HG02623 (cell line): ENCODE data around the gene STX5.
"Not testable (repeated sequence)": the region's sequence is repeated elsewhere in the genome, so short reads cannot be mapped to it uniquely, and the experiment has no call there.

ENCODE experiments used
- ATAC-seq: cut with Tn5 transposase; IDR thresholded peaks from one replicate; pipeline ENCODE4 v1.9.1; 2021; ENCODE audit warnings: moderate library complexity; ENCODE audit not compliant: unreplicated experiment

The STX5 gene, protein sequence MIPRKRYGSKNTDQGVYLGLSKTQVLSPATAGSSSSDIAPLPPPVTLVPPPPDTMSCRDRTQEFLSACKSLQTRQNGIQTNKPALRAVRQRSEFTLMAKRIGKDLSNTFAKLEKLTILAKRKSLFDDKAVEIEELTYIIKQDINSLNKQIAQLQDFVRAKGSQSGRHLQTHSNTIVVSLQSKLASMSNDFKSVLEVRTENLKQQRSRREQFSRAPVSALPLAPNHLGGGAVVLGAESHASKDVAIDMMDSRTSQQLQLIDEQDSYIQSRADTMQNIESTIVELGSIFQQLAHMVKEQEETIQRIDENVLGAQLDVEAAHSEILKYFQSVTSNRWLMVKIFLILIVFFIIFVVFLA

DNA sequence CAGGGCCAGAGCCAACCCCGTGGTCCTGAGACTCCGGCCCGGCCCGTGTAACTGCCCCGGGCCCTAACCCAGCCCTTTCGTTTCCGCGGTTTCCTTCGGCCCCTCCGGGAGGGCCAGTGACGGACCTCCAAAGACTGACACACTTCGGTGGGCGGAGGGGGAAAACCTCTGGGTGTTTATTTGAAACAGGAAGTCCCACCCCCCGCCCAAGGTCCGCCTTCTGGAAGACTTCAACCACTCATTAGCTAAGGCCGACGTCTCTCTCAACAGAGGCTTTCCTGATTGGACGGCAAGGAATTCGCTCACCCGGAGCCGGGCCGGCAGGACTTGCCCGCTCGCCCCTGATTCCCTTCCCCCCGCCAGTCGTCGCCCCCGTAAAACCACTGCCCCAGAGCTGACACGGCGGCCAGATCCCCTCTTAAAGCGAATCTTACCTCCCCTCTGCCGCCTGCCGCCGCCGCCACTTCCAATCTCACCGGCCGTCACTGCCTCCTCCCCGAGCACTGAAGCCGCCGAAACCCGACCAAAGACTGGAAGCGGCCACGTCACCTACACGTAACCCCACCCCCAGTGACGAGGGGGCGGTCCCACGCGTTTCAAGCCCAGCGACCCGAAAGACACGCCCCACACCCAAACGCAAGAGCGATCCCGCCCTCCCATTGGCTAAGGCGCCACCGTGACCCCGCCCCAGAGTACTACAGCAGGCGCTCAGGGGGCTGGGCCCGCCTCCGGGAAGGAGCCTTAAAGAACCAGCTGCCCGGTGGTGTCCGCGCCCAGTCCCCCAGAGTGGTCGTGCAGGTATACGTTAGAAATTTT, at the start of gene STX5:
STX5 (minus strand) TSS at position 532 of the 816 bp plus-strand sequence. CDS start 808 bp downstream, outside the sequence.
- ATAC-seq, result peak; percentile 72

DNA sequence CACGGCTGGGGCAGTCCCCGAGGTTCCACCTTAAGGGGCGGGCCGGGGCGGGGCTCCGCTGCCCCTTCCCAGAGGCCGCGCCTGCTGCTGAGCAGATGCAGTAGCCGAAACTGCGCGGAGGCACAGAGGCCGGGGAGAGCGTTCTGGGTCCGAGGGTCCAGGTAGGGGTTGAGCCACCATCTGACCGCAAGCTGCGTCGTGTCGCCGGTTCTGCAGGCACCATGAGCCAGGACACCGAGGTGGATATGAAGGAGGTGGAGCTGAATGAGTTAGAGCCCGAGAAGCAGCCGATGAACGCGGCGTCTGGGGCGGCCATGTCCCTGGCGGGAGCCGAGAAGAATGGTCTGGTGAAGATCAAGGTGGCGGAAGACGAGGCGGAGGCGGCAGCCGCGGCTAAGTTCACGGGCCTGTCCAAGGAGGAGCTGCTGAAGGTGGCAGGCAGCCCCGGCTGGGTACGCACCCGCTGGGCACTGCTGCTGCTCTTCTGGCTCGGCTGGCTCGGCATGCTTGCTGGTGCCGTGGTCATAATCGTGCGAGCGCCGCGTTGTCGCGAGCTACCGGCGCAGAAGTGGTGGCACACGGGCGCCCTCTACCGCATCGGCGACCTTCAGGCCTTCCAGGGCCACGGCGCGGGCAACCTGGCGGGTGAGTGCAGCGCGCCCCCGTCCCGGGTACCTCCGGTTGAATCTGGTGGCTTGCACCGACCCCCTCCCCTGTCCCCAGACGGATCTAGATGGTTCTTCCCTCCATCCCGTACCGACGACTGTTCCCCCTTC, 49.1 kb upstream of the STX5 start, which contains the start of gene SLC3A2:
SLC3A2 (plus strand) TSS at position 94 of the 776 bp plus-strand sequence; CDS start at position 222, 128 bp downstream.
- ATAC-seq, result peak; percentile 59

DNA sequence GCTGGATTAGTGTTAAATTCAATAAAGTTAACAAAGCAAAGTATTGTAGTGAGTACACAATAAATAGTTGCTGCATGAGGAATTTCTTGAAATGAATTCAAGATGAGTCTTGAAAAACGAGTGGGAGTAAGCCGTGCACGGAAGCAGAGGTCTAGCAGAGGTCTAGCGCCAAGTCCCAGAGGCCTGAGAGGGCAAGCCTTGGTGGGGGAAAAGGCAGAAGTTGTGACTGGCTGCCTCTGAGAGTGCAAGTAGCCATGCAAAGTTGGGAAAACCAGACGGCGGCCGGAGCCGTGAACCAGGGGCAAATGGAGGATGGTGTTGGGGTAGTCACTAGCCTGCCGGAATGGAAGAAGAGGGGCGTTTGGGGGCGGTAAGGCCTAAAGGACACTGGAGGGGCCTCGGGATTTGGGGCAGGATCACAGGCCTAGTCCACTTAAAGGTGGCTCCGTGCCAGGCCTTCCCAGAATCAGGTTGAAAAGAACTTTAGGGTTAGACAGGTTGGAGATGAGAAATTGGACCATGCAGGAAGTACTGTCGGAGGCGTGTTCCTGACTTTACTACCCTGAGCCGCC, 48.5 kb upstream of the STX5 start:
- peak; percentile 15 for ATAC-seq

DNA sequence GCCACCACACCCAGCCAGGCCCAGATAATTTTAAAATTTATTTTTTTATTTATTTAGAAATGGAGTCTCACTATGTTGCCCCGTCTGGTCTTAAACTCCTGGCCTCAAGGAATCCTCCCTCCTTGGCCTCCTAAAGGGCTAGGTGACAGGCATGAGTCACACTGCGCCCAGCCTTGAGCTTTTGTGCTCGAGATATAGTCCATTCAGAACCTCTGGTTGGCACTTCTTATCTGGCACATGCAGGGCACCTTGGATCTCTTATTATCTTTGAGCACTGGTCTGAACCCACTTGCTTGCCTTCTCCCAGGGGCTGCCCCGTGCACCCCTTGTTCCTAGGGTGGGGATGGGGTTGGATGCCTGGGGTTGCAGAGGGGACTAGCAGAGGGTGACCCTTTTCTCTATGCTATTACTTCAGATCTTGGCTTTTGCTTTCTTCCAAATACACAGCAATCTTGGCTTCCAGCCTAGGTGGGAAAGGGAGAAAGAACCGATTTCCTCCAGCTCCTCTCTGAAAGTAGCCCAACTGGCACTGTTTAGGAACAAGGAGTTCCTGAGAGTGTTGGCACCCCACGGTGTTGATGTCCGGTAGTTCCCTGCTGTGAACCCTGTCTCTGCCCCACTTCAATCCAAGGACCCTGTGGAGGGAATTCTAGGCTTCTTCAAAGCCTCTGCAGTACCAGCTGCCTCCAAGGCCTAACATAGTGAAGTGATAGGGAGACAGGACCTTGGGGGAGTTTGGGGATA, 47.6 kb upstream of the STX5 start:
- no peak for ATAC-seq

DNA sequence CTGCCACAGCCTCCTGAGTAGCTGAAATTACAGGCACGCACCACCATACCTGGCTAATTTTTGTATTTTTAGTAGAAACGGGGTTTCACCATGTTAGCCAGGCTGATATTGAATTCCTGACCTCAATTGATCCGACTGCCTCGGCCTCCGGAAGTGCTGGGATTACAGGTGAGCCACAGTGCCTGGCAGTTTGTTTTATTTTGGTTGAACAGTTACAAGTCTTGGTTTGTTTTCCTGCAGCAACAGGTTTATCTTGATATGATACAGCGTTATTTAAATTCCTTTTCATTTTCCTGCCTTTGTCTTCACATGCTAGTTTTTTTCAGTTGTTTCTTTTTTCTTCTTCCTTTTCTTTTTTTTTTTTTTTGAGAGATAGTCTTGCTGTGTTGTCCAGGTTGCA, 44.9 kb upstream of the STX5 start:
- ATAC-seq, result no peak

DNA sequence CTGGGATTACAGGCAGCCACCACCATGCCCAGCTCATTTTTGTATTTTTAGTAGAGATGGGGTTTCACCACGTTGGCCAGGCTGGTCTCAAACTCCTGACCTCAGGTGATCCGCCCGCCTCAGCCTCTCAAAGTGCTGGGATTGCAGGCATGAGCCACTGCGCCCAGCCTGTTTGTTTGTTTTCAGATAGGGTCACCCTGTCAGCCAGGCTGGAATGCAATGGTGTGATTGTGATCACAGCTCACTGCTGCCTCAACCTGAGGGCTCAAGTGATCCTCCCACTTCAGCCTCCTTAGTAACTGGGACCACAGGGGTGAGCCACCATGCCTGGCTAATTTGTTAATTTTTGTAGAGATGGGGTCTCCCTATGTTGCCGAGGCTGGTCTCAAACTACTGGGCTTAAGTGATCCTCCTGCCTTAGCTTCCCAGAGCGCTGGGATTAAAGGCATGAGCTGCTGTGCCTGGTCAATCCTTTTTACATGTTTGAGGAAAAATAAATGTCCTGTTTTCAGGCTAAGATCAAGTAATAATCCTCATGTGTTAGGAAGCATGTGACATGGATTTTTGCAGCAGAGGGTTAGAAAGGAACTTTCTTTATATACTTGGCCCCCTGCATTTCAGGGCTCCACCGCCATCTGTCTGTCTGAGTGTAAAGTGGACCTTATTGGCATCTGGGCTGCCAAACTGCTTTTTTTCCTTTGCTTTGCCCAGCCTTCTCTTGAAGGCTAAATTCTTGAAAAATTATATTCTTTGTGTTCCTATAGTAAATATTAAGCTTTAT, 44.0 kb upstream of the STX5 start:
- ATAC-seq, result no peak

DNA sequence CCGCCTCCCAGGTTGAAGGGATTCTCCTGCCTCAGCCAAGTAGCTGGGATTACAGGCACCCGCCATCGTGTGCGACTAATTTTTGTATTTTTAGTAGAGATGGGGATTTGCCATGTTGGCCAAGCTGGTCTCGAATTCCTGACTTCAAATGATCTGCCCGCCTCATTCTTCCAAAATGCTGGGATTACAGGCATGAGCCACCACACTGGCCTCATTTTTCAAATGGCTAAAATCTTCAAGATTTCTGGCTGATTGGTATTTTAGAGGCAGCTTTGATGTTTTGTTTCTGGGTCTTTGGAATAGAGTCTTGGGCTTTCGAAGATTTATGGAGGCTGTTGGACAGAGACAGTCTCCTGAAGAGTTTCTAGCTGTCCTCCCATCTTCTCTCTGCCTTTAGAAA, 43.0 kb upstream of the STX5 start:
- no peak for ATAC-seq

DNA sequence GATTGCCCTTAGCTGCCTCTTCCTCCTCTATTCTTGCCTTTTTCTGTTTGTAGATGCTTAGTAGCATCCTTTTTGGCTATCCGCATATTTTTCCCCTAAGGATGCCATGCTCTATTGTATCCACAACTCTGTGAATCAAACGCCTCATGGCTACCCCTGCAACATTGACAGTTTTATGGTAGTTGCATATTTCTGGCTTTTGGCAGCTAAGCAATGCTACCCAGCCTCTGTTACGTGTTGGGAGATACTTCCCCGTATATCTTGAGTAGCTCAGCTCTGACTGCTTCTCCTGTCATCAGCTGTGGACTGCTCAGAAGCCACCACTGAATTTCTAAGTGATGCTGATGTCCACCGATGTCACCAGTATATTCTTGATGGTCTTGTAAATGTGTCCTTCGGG, 33.8 kb upstream of the STX5 start:
- no peak for ATAC-seq

DNA sequence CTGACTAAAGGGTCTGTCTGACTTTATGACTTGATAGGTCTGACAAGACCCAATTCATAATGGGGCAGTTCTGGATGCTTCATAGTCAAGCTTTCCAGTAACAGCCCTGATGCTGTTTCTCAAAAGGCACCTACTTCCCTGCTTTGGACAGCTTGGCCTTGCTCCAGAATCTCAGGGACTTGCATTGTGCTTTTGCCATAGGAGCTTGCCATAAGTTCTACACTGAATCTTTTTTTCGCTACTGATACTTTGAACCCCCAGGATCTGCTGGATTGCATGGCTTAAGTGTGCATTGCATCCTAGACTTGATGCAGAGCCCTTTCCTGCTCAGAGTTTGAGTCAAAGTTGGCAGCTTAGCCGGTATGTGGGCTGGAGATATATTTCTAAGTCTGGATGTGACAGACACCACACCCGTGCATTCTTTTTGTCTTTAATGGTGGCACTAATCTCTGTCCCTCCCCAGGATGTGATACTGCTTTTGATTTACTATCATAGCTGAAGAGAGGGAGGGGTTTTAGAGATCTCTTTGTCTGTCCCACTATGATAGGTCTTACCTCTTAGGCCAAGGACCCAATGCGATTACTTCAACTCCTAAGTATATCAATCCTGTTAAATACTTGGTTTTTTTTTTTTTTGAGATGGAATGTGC, 32.0 kb upstream of the STX5 start:
- no peak for ATAC-seq

DNA sequence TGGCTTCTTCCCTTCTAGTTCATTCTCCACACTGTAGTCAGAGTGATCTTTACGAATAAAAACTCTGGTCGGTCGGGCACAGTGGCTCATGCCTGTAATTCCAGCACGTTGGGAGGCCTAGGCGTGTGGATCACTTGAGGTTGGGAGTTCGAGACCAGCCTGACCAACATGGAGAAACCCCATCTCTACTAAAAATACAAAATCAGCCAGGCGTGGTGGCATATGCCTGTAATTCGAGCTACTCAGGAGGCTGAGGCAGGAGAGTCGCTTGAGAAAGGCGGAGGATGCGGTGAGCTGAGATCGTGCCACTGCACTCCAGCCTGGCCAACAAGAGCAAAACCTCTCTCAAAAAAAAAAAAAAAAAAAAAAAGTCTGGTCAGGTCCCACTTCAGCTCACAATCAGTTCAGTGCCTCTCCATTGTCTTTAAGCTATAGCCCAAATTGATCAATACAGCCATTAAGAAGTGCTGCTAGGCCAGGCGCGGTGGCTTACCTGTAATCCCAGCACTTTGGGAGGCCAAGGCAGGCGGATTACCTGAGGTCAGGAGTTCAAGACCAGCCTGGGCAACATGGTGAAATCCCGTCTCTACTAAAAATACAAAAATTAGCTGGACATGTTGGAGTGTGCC, 29.8 kb upstream of the STX5 start:
- ATAC-seq, result not testable (repeated sequence)

DNA sequence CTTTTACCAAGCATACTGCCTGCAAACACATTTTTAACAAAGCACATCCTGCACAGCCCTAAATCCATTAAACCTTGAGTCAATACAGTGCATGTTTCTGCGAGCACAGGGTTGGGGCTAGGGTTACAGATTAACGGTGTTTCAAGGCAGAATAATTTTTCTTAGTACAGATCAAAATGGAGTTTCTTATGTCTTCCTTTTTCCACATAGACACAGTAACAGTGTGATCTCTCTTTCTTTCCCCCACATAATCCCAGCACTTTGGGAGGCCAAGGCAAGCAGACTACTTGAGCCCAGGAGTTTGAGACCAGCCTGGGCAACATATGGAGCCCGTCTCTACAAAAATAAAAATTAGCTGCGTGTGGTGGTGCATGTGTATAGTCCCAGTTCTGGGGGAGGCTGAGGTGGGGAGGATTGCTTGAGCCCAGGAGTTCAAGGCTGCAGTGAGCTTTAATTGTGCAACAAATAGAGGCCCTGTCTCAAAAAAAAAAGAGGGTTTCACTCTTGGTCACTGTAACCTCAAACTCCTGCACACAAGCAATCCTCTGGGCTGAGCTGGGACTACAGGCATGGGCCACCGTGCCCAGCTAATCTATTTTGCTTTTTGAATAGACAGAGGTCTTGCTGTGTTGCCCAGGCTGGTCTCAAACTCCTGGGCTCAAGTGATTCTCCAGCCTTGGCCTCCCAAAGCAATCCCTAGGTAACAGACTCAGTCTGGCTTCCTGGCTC, 29.1 kb upstream of the STX5 start:
- no peak for ATAC-seq

DNA sequence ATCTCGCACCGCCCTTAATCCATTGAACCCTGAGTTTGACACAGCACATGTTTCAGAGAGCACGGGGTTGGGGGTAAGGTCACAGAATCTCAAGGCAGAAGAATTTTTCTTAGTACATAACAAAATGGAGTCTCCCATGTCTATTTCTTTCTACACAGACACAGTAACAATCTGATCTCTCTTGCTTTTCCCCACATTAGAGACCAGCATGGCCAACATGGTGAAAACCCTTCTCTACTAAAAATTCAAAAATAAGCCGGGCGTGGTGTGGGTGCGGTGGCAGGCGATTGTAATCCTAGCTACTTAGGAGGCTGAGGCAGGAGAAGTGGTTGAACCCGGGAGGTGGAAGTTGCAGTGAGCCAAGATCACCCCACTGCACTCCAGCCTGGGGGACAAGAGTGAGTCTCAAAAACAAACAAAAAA, 27.4 kb upstream of the STX5 start:
- ATAC-seq, result not testable (repeated sequence)

DNA sequence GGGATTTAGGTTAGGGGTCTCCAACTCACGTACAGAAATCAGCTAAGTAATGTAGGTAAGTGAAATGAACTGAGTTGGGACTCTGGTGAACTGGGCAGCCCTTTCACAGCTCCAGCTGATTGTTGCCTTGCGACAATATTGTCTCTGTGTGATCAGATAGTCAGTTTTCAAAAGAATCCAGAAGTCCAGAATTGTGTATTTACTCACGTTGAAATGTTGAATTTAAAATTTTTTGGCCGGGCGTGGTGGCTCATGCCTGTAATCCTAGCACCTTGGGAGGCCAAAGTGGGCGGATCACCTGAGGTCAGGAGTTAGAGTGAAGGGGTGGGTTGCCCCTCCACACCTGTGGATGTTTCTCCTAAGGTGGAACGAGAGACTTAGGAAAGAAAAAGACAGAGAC, 26.4 kb upstream of the STX5 start:
- no peak for ATAC-seq

DNA sequence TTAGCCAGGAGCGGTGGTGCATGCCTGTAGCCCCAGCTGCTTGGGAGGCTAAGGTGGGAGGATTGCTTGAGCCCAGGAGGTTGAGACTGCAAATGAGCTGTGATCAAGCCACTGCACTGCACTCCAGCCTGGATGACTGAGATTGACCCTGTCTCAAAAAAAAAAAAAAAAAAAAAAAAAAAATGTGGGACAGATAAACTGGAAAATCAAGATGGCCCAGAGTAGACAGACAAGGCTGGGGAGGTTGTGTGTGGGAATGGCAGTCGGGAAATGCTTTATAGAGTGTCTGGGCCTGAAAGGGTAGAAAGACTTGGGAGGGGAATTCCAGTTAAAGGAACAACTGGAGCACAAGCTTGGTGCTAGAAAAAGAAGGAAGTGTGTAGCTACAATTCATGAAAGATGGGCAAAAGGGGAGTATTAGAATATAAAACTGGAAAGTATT, 25.7 kb upstream of the STX5 start:
- ATAC-seq, result no peak

DNA sequence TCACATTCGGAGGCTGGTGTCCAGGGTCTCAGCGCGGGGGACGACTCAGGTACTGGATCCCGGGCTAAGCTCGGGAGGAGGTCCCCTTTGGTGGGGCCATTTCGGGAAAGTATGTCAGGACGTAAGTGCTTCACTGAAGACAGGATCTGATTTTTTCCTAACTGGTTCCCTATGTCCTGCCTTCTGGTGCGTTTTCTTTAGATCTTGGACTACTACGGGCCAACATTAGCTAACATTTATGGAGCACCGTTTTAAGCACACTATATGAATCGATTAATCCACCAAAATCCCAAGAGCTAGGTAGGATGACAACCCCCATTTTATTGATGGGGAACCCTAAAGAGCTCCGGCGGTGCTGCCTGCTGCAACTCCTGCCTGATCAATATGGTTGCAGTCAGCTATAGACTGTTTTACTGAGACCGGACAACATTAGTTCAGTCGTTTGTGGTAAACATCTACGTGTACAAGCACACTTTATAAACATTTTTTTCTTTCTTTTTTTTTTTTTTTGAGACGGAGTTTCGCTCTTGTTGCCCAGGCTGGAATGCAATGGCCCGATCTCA, 24.6 kb upstream of the STX5 start:
- no peak for ATAC-seq

DNA sequence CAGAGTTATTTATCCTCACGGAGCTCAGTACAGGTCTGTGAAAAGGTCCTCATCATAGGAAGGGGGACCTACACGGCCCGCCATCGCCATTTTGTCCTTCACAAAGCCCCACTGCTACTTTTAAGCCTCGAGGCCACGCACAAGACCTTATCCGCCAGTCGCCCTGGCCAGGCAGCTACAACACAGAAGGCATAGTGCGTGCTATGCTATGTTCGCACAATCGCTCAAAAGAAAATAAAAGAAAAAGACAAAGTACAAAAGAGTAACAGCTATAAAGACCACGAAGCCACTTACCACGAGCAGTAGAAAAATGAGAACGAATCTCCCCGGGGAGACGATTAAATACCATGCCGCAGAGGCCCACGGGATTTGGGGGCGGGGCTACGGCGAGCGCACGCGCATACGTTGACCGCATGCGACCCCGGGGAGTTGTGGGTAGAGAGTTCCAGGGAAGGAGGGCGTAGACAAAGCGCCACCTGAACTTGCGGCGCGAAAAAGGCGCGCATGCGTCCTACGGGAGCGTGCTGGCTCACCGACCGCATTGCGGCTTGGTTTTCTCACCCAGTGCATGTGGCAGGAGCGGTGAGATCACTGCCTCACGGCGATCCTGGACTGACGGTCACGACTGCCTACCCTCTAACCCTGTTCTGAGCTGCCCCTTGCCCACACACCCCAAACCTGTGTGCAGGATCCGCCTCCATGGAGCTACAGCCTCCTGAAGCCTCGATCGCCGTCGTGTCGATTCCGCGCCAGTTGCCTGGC, 23.9 kb upstream of the STX5 start:
- peak; percentile 74 for ATAC-seq
